ENCODE results near the gene PCID2. TPM values are rescaled to one million over a fixed set of nuclear protein-coding genes. Genes with fewer than 3 reads are reported as not detected.

Gene PCID2
- total and polyA plus RNA-seq, 2 of the 13 experiments (the other 11 are each of a cell fraction or from before 2014, with no cell fraction given) = 65.0 to 111 TPM

DNA sequence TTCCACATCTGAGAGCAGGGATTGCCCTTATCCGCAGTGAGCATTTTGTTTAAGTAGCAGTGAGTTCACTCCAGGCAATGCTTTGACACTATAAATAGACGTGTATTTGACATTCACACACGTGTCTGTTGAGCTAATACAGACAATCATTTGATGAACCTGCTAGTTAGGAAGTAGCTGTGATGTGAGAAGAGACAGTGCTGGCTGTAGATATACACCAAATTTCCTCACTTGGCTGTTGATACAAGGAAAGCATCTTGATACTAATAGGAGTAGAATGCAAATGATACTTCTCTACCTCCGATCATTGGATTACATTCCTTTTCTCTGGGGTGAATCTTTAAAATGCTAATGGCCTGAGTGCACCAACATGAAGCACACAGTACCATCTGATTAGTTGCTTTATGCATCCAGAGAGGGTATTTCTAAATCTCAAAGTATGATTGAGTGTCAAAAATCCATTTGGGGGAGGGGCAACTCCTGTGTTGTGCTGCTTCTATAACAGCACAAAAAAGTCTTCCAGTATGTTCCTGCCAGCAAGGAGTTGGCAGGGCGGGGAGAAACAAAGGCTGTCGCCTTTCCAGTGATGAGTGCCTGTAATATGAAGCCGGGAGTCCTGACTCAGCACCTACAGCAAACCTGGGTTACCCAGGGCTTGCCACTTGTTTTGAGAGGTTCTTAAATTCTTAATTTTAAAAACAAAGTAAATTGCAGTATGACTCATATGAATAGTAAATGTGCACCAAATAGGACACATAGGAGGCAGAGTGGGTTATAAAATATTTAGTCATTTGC lies 8.0 kb upstream of the PCID2 start (continued):
- TF ChIP-seq, protein P1, sequence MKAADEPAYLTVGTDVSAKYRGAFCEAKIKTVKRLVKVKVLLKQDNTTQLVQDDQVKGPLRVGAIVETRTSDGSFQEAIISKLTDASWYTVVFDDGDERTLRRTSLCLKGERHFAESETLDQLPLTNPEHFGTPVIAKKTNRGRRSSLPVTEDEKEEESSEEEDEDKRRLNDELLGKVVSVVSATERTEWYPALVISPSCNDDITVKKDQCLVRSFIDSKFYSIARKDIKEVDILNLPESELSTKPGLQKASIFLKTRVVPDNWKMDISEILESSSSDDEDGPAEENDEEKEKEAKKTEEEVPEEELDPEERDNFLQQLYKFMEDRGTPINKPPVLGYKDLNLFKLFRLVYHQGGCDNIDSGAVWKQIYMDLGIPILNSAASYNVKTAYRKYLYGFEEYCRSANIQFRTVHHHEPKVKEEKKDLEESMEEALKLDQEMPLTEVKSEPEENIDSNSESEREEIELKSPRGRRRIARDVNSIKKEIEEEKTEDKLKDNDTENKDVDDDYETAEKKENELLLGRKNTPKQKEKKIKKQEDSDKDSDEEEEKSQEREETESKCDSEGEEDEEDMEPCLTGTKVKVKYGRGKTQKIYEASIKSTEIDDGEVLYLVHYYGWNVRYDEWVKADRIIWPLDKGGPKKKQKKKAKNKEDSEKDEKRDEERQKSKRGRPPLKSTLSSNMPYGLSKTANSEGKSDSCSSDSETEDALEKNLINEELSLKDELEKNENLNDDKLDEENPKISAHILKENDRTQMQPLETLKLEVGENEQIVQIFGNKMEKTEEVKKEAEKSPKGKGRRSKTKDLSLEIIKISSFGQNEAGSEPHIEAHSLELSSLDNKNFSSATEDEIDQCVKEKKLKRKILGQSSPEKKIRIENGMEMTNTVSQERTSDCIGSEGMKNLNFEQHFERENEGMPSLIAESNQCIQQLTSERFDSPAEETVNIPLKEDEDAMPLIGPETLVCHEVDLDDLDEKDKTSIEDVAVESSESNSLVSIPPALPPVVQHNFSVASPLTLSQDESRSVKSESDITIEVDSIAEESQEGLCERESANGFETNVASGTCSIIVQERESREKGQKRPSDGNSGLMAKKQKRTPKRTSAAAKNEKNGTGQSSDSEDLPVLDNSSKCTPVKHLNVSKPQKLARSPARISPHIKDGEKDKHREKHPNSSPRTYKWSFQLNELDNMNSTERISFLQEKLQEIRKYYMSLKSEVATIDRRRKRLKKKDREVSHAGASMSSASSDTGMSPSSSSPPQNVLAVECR (CRISPR knock-in tag; IDR thresholded peaks at IDR 0.05; ENCODE audit: borderline replicate concordance) = peak; percentile 25; the same call in 1 of the 2 replicates
- TF ChIP-seq AGO2 (optimal IDR thresholded peaks at IDR 0.05; ENCODE audit: low read depth, low read length) (no peak), MEF2D (CRISPR knock-in tag; IDR thresholded peaks at IDR 0.05) (peak; percentile 95), PAWR (CRISPR knock-in tag; IDR thresholded peaks at IDR 0.05; ENCODE audit: borderline replicate concordance) (no peak), HDAC6 (IDR thresholded peaks at IDR 0.05; ENCODE audit: low read depth, low read length) (no peak), ZNF670 (CRISPR knock-in tag; IDR thresholded peaks at IDR 0.05; ENCODE audit: borderline replicate concordance) (no peak), TEAD2 (CRISPR knock-in tag; IDR thresholded peaks at IDR 0.05) (no peak), KLF11 (CRISPR knock-in tag; IDR thresholded peaks at IDR 0.05) (no peak), ZNF746 (CRISPR knock-in tag; IDR thresholded peaks at IDR 0.05) (no peak), SAP130 (CRISPR knock-in tag; IDR thresholded peaks at IDR 0.05; ENCODE audit: low read depth) (peak; percentile 78), HHEX (CRISPR knock-in tag; IDR thresholded peaks at IDR 0.05) (no peak), ZMAT3 (CRISPR knock-in tag; conservative IDR thresholded peaks at IDR 0.05) (no peak), MAFF (IDR thresholded peaks at IDR 0.05; ENCODE audit: low read depth, low read length) (peak; percentile 54), TRAFD1 (CRISPR knock-in tag; IDR thresholded peaks at IDR 0.05; ENCODE audit: borderline replicate concordance) (no peak), MXI1 (IDR thresholded peaks at IDR 0.05; ENCODE audit: borderline replicate concordance, low read depth, low read length) (peak; percentile 88; the same call in 2 of the 3 replicates), EZH2 (conservative IDR thresholded peaks at IDR 0.05; ENCODE audit: low read depth, low read length) (no peak)
- TF ChIP-seq, protein P2, sequence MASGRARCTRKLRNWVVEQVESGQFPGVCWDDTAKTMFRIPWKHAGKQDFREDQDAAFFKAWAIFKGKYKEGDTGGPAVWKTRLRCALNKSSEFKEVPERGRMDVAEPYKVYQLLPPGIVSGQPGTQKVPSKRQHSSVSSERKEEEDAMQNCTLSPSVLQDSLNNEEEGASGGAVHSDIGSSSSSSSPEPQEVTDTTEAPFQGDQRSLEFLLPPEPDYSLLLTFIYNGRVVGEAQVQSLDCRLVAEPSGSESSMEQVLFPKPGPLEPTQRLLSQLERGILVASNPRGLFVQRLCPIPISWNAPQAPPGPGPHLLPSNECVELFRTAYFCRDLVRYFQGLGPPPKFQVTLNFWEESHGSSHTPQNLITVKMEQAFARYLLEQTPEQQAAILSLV (CRISPR knock-in tag; IDR thresholded peaks at IDR 0.05; ENCODE audit: borderline replicate concordance) = no peak
- TF ChIP-seq, protein P3, sequence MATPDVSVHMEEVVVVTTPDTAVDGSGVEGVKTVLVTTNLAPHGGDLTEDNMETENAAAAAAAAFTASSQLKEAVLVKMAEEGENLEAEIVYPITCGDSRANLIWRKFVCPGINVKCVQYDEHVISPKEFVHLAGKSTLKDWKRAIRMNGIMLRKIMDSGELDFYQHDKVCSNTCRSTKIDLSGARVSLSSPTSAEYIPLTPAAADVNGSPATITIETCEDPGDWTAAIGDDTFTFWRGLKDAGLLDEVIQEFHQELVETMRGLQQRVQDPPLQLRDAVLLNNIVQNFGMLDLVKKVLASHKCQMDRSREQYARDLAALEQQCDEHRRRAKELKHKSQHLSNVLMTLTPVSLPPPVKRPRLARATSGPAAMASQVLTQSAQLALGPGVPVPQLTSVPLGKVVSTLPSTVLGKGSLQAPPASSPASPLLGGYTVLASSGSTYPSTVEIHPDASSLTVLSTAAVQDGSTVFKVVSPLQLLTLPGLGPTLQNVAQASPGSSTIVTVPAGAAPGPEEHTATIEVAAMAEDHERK (CRISPR knock-in tag; IDR thresholded peaks at IDR 0.05; ENCODE audit: low read depth) = no peak
- TF ChIP-seq, protein P4, sequence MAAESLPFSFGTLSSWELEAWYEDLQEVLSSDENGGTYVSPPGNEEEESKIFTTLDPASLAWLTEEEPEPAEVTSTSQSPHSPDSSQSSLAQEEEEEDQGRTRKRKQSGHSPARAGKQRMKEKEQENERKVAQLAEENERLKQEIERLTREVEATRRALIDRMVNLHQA (CRISPR knock-in tag; IDR thresholded peaks at IDR 0.05) = no peak

Measured in HepG2 (cell line).